Erythroblast (primary cell): ENCODE measurements around the gene CRTC1.

Source experiments
- GATA1 ChIP-seq: IDR thresholded peaks from 2 replicates; pipeline ENCODE4 v1.6.1; 2011; ENCODE audit warnings: low read depth, mild to moderate bottlenecking, control low read depth, low read length, moderate library complexity
- POLR2A ChIP-seq: IDR thresholded peaks from 2 replicates; pipeline ENCODE4 v1.6.1; 2011; ENCODE audit warnings: mild to moderate bottlenecking, low read length

DNA sequence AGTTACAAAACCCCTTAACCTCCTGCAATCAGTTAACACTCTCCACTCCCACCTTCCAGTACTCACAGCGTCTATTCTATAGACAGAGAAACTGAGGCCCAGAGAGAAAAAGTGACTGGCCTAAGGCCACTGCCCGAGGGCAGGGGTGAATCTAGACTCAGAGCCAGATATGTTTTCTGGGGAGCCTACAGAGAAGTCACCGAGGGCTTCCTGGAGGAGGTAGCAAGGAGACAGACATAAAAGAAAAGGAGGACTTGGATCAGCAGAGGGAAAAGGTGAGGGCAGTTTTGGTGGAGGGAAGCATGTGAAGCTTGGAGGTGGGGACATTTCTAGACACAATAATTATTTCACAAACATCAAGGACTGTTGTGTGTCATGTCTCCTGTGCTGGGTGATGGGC is 109.2 kb downstream of the CRTC1 start:
- TF ChIP-seq POLR2A (no peak), GATA1 (no peak)
